GM20431 (cell line): ENCODE results near the gene ERI3.

Experiments used
- in situ Hi-C: fragments of 300-500 bp; cut with MseI, MboI; formaldehyde crosslinking; loops from one replicate; pipeline ENCODE4 v1.15.0; 2020; ENCODE audit warnings: low sequenced_read_pairs; ENCODE audit not compliant: unreplicated experiment

Gene ERI3

GRCh38 chr1:44220001-44220751 is 134.9 kb downstream of the ERI3 start:
- in situ Hi-C loops, result loop anchor here (25.0 kb wide), 1 partner anchor 367 kb away; no protein-coding TSS in a partner anchor

GRCh38 chr1:44219301-44219626 is 135.8 kb downstream of the ERI3 start:
- in situ Hi-C loops, result loop anchor here (25.0 kb wide), 1 partner anchor 368 kb away; no protein-coding TSS in a partner anchor

- in situ Hi-C loops, result loop anchor here (25.0 kb wide), 1 partner anchor 369 kb away; no protein-coding TSS in a partner anchor
These were observed 136.4 kb downstream of the ERI3 start for GRCh38 chr1:44218503-44219300.

- in situ Hi-C loops, result loop anchor here (25.0 kb wide), 1 partner anchor 369 kb away; no protein-coding TSS in a partner anchor
These were observed 137.1 kb downstream of the ERI3 start for GRCh38 chr1:44217809-44218410.

GRCh38 chr1:44213222-44214112 is 141.6 kb downstream of the ERI3 start, which contains the start of gene DMAP1:
Gene DMAP1 (plus strand): TSS chr1:44213471. CDS start chr1:44213754, 283 bp downstream.
- in situ Hi-C loops, result loop anchor here (25.0 kb wide), 1 partner anchor 374 kb away; no protein-coding TSS in a partner anchor

GRCh38 chr1:44212355-44213221 is 142.5 kb downstream of the ERI3 start:
- in situ Hi-C loops, result loop anchor here (25.0 kb wide), 1 partner anchor 375 kb away; no protein-coding TSS in a partner anchor

GRCh38 chr1:44210595-44210994 is 144.5 kb downstream of the ERI3 start:
- in situ Hi-C loops, result loop anchor here (25.0 kb wide), 1 partner anchor 377 kb away; no protein-coding TSS in a partner anchor

- in situ Hi-C loops, result loop anchor here (25.0 kb wide), 1 partner anchor 379 kb away; no protein-coding TSS in a partner anchor
These were observed 146.8 kb downstream of the ERI3 start for GRCh38 chr1:44208226-44208625.

- in situ Hi-C loops, result loop anchor here (25.0 kb wide), 1 partner anchor 381 kb away; no protein-coding TSS in a partner anchor
These were observed 148.5 kb downstream of the ERI3 start for GRCh38 chr1:44206545-44206944.

GRCh38 chr1:44200336-44200735 is 154.7 kb downstream of the ERI3 start:
- in situ Hi-C loops, result loop anchor here (25.0 kb wide), 1 partner anchor 387 kb away; no protein-coding TSS in a partner anchor

GRCh38 chr1:44174630-44175029 is 180.4 kb downstream of the ERI3 start:
- in situ Hi-C loops, result no loop called here
